RWPE2 (cell line): ENCODE measurements around the gene HLF.

ENCODE experiments used
- ATAC-seq: fragments of 200-7000 bp; cut with Tn5 transposase; 3 replicates; pipeline ENCODE4 v1.9.1; 2021; ENCODE audit warnings: low read depth
- DNase-seq: peaks from one replicate; pipeline ENCODE4 v3.0.0-alpha.2; 2020; ENCODE audit warnings: low spot score
- H3K27ac ChIP-seq: fragments of 450-650 bp; 2 replicates; pipeline ENCODE4 v1.5.1; 2017; ENCODE audit warnings: mild to moderate bottlenecking; ENCODE audit not compliant: poor library complexity, severe bottlenecking
- H3K27me3 ChIP-seq: fragments of 250-450 bp; sonication (Bioruptor Pico); 2 replicates; pipeline ENCODE4 v1.5.1; 2021; ENCODE audit warnings: mild to moderate bottlenecking, moderate library complexity; ENCODE audit not compliant: insufficient read depth, poor library complexity, severe bottlenecking
- H3K36me3 ChIP-seq: fragments of 250-450 bp; sonication (Bioruptor Pico); 2 replicates; pipeline ENCODE4 v1.5.1; 2020; ENCODE audit warnings: low read depth, mild to moderate bottlenecking, moderate library complexity
- H3K4me1 ChIP-seq: fragments of 250-450 bp; sonication (Bioruptor Pico); 2 replicates; pipeline ENCODE4 v1.5.1; 2021; ENCODE audit warnings: mild to moderate bottlenecking, moderate library complexity; ENCODE audit not compliant: insufficient read depth, poor library complexity, severe bottlenecking
- H3K4me3 ChIP-seq: fragments of 250-450 bp; sonication (Bioruptor Pico); 2 replicates; pipeline ENCODE4 v1.5.1; 2021; ENCODE audit warnings: mild to moderate bottlenecking, moderate library complexity; ENCODE audit not compliant: severe bottlenecking
- H3K9me3 ChIP-seq: fragments of 250-450 bp; sonication (Bioruptor Pico); 2 replicates; pipeline ENCODE4 v1.5.1; 2021; ENCODE audit warnings: mild to moderate bottlenecking, moderate library complexity; ENCODE audit not compliant: severe bottlenecking
- TF ChIP-seq, protein P1 (sequence below): fragments of 450-650 bp; IDR thresholded peaks from one replicate; pipeline ENCODE4 v1.5.1; 2017; ENCODE audit warnings: mild to moderate bottlenecking, moderate library complexity; ENCODE audit not compliant: poor library complexity, severe bottlenecking

The HLF gene

DNA sequence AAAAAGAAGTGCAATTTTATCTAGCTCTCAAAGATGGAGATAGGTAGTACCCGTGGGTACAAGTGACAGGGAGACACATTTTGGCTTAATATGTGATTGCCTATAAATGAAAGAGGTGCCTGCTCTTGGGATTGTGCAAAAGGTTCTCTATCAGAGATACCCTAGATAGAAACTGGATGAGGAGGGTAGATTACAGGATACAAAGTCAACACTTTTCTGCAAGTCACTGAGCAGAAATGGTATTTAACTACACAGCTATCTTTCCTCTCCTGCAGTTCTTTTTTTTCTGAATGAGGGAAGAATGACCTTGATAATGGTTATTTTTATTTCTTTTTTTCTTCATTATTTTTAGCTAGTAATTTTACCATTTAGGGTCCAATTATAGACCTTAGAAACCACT is 89.2 kb downstream of the HLF start:
- TF ChIP-seq, protein P1, sequence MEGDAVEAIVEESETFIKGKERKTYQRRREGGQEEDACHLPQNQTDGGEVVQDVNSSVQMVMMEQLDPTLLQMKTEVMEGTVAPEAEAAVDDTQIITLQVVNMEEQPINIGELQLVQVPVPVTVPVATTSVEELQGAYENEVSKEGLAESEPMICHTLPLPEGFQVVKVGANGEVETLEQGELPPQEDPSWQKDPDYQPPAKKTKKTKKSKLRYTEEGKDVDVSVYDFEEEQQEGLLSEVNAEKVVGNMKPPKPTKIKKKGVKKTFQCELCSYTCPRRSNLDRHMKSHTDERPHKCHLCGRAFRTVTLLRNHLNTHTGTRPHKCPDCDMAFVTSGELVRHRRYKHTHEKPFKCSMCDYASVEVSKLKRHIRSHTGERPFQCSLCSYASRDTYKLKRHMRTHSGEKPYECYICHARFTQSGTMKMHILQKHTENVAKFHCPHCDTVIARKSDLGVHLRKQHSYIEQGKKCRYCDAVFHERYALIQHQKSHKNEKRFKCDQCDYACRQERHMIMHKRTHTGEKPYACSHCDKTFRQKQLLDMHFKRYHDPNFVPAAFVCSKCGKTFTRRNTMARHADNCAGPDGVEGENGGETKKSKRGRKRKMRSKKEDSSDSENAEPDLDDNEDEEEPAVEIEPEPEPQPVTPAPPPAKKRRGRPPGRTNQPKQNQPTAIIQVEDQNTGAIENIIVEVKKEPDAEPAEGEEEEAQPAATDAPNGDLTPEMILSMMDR, result no peak
- DNase-seq (no peak), ATAC-seq (no peak)
- Histone ChIP-seq H3K9me3 (peaks cover 4% of the 10 kb centered on the region), H3K27ac (no peak overlapping the region), H3K27me3 (no peaks in the 10 kb centered on the region), H3K36me3 (no peaks in the 10 kb centered on the region), H3K4me1 (no peaks in the 10 kb centered on the region), H3K4me3 (no peak overlapping the region)

DNA sequence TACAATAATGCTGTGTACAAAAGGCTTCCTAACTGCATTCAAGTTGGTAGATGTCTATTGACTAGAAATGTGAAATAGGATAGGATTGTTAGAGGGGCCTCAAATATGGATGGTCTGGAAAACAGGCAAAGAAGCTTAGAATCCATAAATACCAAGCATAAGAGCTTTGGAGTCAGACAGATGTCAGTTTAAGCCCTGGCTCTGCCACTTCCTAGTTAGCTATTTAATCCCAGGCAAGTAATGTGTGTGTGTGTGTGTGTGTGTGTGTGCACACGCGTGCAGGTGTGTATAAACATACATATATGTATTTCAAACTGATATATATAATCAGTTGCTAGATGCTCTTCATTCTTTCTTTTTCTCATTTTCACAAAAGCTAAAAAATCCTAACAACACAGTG is 90.2 kb downstream of the HLF start:
- H3K4me1 ChIP-seq, result no peaks in the 10 kb centered on the region
- ATAC-seq, result no peak
- TF ChIP-seq, protein P1, result no peak

DNA sequence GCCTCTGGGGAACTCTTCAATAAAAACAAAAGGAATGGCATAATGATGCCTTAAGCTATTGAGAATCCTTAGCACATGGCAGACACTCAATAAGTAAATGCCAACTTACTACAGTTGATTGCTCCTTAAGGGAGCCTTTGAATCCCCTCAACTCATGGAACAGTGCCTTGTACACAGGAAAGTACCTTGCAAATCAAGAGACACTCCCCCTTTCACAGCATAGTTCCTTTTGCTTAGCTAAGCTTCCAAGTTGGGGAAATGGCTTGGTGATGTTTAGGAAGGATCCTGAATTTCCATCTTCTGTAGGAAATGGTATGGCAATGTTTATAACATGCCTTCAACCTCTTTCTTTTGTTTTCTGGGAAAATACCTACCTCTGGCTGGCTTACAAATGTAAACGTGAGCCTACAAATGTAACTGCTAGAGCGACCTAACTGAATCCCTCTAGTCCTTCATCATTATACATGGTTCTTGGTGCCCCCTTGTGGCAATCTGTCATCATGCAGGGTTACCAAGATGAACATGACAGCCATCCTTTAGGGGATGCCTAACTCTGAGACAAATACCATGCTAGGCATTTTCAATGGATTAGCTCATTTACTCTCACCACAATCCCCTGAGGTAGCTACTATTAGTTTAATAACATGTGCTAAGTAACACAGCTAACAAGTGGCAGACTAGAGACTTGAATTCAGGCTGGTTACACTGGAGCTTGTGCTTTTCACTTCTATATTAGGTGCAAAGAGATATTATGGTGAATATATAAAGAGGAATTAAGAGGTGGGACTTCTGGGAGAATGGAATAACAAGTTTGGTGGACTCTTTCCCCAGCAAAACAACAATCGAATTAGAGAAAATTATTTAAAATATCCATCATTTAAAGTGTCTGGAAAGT is 91.9 kb downstream of the HLF start:
- peaks cover 4% of the 10 kb centered on the region for H3K9me3 ChIP-seq
- no peaks in the 10 kb centered on the region for H3K27me3 ChIP-seq
- no peak overlapping the region for H3K27ac ChIP-seq
- H3K4me3 ChIP-seq, result no peak overlapping the region
- DNase-seq (no peak), ATAC-seq (peak; percentile 82; the same call in 2 of the 3 replicates)
- no peaks in the 10 kb centered on the region for H3K4me1 ChIP-seq
- TF ChIP-seq, protein P1, result peak; percentile 82
- H3K36me3 ChIP-seq, result no peaks in the 10 kb centered on the region

More for the DNA sequence above, 90.2 kb downstream of the HLF start:
- Histone ChIP-seq H3K36me3 (no peaks in the 10 kb centered on the region), H3K9me3 (peaks cover 4% of the 10 kb centered on the region), H3K27ac (no peak overlapping the region), H3K27me3 (no peaks in the 10 kb centered on the region), H3K4me3 (no peak overlapping the region)
- no peak for DNase-seq

DNA sequence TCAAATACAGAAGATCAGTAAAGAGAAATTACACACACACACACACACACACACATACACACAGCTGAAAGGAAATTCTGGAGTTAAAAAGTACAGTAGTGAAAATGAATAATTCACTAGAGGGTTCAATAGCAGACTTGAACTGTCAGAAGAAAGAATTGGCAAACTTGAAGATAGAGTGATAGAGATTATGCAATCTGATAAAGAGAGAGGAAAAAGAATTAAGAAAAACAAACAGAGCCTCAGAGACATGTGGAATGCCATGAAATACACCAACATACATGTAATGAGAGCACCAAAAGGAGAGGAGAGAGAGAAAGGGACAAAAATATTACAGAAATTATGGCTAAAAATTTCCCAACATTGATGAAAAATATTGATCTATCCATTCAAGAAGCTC is 96.2 kb downstream of the HLF start:
- ATAC-seq (no peak), DNase-seq (no peak)
- Histone ChIP-seq H3K4me3 (no peak overlapping the region), H3K36me3 (no peaks in the 10 kb centered on the region), H3K4me1 (no peaks in the 10 kb centered on the region), H3K27ac (no peak overlapping the region), H3K27me3 (no peaks in the 10 kb centered on the region), H3K9me3 (no peaks in the 10 kb centered on the region)
- TF ChIP-seq, protein P1, result no peak

DNA sequence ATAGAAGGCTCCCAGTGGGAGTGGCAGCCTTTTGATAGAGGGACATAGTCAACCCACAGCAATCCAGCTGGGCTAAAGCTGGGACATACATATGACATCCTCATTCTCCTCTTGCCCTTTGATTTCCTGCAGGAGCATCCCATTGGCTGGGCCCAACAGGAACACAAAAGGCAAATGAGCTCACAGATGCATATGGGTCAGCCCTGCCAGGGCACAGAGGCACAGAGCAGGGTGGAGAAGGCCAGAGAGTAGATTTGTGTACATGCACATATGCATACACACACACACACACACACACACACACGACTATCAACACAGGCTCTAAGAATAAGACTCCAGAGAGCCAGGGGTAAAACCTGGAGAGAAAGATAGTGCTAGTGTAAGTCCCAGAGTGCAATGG is 98.3 kb downstream of the HLF start:
- TF ChIP-seq, protein P1, result no peak

More for the DNA sequence above, 98.3 kb downstream of the HLF start:
- Histone ChIP-seq H3K9me3 (no peaks in the 10 kb centered on the region), H3K4me1 (no peaks in the 10 kb centered on the region), H3K36me3 (no peaks in the 10 kb centered on the region), H3K27me3 (no peaks in the 10 kb centered on the region), H3K27ac (no peak overlapping the region), H3K4me3 (no peak overlapping the region)
- ATAC-seq (no peak), DNase-seq (no peak)
